ENCODE measurements around the gene KIF3C. TPM values are rescaled to one million over a fixed set of nuclear protein-coding genes. Genes with fewer than 3 reads are reported as not detected.

KIF3C gene
- total RNA-seq, 1 experiment from 2014 or later = 39.5 TPM

DNA sequence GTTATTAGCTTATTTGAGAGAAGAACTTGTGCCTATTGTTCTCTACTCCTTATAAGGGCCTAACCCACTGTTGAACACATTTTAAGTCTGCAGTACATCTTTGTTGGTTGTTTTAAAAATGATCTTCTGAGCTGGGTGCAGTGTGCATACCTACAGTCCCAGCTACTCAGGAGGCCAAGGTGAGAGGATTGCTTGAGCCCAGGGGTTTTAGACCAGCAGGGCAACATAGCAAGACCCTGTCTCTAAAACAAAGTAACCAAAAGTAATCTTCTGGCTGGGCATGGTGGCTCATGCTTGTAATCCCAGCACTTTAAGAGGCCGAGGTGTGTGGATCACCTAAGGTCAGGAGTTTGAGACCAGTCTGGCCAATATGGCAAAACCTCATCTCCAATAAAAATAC, 25.8 kb upstream of the KIF3C start:
- ChIA-PET POLR2A (ENCODE audit: low non-redundant PET) (no interaction called here), CTCF (no interaction called here)
- H3K4me3 ChIP-seq (ENCODE audit: low read depth, low read length, poor library complexity, severe bottlenecking) = no peak overlapping the region
- H3K27ac ChIP-seq (ENCODE audit: low read depth, low read length, poor library complexity, severe bottlenecking) = no peak overlapping the region
- no peak for DNase-seq (ENCODE audit: low spot score)
- H3K27me3 ChIP-seq (replicated peaks; ENCODE audit: insufficient read depth, low read depth, low read length, poor library complexity) = no peaks in the 10 kb centered on the region
- TF ChIP-seq, protein P1, sequence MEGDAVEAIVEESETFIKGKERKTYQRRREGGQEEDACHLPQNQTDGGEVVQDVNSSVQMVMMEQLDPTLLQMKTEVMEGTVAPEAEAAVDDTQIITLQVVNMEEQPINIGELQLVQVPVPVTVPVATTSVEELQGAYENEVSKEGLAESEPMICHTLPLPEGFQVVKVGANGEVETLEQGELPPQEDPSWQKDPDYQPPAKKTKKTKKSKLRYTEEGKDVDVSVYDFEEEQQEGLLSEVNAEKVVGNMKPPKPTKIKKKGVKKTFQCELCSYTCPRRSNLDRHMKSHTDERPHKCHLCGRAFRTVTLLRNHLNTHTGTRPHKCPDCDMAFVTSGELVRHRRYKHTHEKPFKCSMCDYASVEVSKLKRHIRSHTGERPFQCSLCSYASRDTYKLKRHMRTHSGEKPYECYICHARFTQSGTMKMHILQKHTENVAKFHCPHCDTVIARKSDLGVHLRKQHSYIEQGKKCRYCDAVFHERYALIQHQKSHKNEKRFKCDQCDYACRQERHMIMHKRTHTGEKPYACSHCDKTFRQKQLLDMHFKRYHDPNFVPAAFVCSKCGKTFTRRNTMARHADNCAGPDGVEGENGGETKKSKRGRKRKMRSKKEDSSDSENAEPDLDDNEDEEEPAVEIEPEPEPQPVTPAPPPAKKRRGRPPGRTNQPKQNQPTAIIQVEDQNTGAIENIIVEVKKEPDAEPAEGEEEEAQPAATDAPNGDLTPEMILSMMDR (conservative IDR thresholded peaks at IDR 0.05; ENCODE audit: low read depth, low read length) = no peak
- no peak for TF ChIP-seq EZH2 (IDR thresholded peaks at IDR 0.05; ENCODE audit: borderline replicate concordance, low read depth, low read length, poor library complexity, severe bottlenecking)
- intact Hi-C loops (cut with micrococcal nuclease; ENCODE audit: unreplicated experiment) = no loop called here
- no TSS peak for BruUV-seq (replicated peaks)
- no peaks in the 10 kb centered on the region for H3K36me3 ChIP-seq (ENCODE audit: insufficient read depth, low read length, poor library complexity, severe bottlenecking)
- peaks cover 29% of the 10 kb centered on the region for H3K4me1 ChIP-seq (ENCODE audit: insufficient read depth, low read length, poor library complexity, severe bottlenecking)
- H3K9me3 ChIP-seq (ENCODE audit: low read depth, low read length, poor library complexity, severe bottlenecking) = peaks cover 4% of the 10 kb centered on the region

DNA sequence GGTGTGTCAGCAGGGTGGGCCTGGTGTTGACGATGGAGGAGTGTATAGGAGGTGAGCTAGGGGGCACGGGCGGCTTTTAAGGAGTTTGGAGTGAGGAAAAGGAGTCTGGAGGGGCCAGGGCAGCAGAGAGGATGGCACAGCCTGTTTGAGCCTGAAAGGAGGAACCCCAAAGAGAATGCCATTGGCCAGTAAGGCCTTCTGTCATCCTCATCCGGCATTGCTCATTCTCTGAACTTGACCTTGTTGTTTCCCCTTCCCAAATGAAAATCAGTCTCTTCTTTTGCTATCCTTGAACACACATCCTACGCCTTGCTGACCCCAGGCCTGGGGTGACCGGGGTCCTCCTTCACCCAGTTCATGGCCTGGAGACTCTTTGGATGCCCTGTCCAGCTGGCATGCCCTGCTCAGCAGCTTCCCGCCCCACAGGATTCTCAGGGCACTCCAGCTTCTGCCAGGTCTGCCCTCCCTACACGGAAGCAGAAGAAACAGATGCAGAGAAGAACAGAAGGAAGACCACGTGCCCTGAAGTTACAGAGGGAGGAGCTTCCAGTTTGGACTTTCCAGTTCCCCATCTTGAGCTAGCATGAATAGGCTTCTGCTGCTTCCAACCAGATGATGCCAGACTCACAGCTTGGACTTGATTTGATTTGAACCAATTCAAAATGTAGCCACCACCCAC, 20.5 kb upstream of the KIF3C start:
- Histone ChIP-seq H3K36me3 (ENCODE audit: insufficient read depth, low read length, poor library complexity, severe bottlenecking) (no peaks in the 10 kb centered on the region), H3K27me3 (replicated peaks; ENCODE audit: insufficient read depth, low read depth, low read length, poor library complexity) (no peaks in the 10 kb centered on the region), H3K9me3 (ENCODE audit: low read depth, low read length, poor library complexity, severe bottlenecking) (no peaks in the 10 kb centered on the region), H3K4me3 (ENCODE audit: low read depth, low read length, poor library complexity, severe bottlenecking) (no peak overlapping the region), H3K27ac (ENCODE audit: low read depth, low read length, poor library complexity, severe bottlenecking) (peak overlapping the region; percentile 47), H3K4me1 (ENCODE audit: insufficient read depth, low read length, poor library complexity, severe bottlenecking) (peaks cover 28% of the 10 kb centered on the region)
- DNase-seq (ENCODE audit: low spot score) = no peak
- ChIA-PET CTCF (no interaction called here), POLR2A (ENCODE audit: low non-redundant PET) (no interaction called here)
- intact Hi-C loops (cut with micrococcal nuclease; ENCODE audit: unreplicated experiment) = no loop called here
- TF ChIP-seq, protein P1 (conservative IDR thresholded peaks at IDR 0.05; ENCODE audit: low read depth, low read length) = no peak
- no peak for TF ChIP-seq EZH2 (IDR thresholded peaks at IDR 0.05; ENCODE audit: borderline replicate concordance, low read depth, low read length, poor library complexity, severe bottlenecking)
- no TSS peak for BruUV-seq (replicated peaks)

DNA sequence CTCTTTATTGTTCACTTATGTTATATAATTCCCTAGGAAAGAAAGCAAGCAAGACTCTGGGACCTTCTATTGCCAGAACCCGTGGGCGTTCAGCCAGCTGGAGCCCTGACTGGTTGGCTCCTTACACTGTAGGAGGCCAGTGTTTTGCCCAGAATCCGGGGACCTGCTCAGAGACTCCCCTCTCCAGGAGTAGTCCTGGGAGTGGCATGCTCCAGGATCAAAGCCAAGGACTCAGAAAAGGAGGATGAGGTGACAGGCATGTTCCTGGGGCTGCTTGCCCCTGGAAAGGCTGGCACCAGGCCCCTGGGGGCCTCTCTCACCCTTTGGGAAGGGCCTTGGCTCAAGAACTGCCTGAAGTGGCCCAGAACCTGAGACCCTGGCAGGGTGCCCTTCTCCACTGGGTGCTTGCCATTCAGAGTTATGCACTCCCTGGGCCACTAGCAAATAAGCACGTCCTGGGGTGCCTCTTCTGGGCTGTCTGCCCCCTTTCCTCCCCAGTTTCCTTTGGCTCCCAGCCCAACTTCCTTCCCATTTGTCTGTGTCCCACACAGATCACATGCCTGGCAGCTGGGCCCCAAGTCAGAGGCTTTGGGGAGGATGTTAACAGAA, 19.6 kb upstream of the KIF3C start:
- peak; percentile 90 for DNase-seq (ENCODE audit: low spot score)
- BruUV-seq (replicated peaks) = no TSS peak
- CTCF ChIA-PET = no interaction called here
- Histone ChIP-seq H3K27me3 (replicated peaks; ENCODE audit: insufficient read depth, low read depth, low read length, poor library complexity) (no peaks in the 10 kb centered on the region), H3K36me3 (ENCODE audit: insufficient read depth, low read length, poor library complexity, severe bottlenecking) (no peaks in the 10 kb centered on the region), H3K27ac (ENCODE audit: low read depth, low read length, poor library complexity, severe bottlenecking) (peak overlapping the region; percentile 68), H3K9me3 (ENCODE audit: low read depth, low read length, poor library complexity, severe bottlenecking) (no peaks in the 10 kb centered on the region), H3K4me1 (ENCODE audit: insufficient read depth, low read length, poor library complexity, severe bottlenecking) (peaks cover 28% of the 10 kb centered on the region), H3K4me3 (ENCODE audit: low read depth, low read length, poor library complexity, severe bottlenecking) (no peak overlapping the region)
- POLR2A ChIA-PET (ENCODE audit: low non-redundant PET) = no interaction called here
- intact Hi-C loops (cut with micrococcal nuclease; ENCODE audit: unreplicated experiment) = no loop called here
- no peak for TF ChIP-seq EZH2 (IDR thresholded peaks at IDR 0.05; ENCODE audit: borderline replicate concordance, low read depth, low read length, poor library complexity, severe bottlenecking)
- TF ChIP-seq, protein P1 (conservative IDR thresholded peaks at IDR 0.05; ENCODE audit: low read depth, low read length) = no peak
